ENCODE measurements around the gene TBX1.

Gene TBX1

DNA sequence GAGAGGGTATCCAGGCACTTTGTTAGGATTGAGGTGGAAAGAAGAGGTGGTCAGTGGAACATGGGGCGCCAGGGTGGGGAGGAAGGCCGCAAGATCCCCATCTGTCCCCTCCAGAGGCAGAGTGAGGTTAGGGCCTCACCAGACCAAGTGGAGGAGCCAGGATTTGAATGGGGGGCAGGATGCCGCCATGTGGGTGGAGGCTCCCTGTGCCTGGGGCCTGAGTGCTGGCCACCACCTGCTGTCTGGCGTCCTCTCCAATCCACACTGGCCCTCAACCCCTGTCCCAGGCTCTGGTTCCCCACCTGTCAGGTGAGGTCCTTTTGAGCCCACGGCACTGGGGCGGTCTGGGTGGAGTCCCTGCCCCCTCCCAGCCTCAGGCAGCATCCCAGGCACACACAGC lies 17.5 kb upstream of the TBX1 start:
- TF ChIP-seq REST (IDR thresholded peaks at IDR 0.05; ENCODE audit: insufficient replicate concordance, low read depth): no peak
- TF ChIP-seq CTCF (IDR thresholded peaks at IDR 0.05; ENCODE audit: insufficient read depth, low read length): no peak
- no peak for TF ChIP-seq SPI1 (IDR thresholded peaks at IDR 0.05; ENCODE audit: borderline replicate concordance, low read depth)
- TF ChIP-seq GABPA (IDR thresholded peaks at IDR 0.05; ENCODE audit: low read depth): no peak
- no peak for TF ChIP-seq POLR2AphosphoS5 (IDR thresholded peaks at IDR 0.05; ENCODE audit: low read depth)
- Histone ChIP-seq H3K27me3 (ENCODE audit: insufficient read depth, poor library complexity, severe bottlenecking) (no peaks in the 10 kb centered on the region), H3K27ac (replicated peaks) (no peak overlapping the region), H3K4me3 (replicated peaks; ENCODE audit: insufficient read depth, low read length) (no peak overlapping the region)
- no peak for DNase-seq (ENCODE audit: low read depth in 1 of 2, low spot score in 1 of 2)

DNA sequence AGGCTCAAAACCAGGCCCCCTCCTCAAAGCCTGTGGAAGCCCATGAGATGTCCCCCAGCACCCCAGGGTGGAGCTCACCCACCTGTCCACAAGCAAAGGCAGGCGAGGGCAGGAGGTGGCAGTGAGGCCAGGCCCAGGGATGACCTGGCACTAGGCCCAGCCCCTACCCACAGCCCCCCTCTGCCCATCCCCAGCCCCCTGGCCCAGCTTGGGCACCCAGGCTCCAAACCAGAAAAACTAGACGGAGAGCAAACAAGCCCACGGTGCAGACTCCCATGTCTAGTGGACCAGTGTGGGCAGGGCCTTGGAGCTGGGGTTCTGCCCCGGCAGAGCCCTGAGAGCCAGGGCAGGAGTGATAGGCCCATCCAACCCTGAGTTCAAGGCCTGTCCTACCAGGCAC lies 16.9 kb upstream of the TBX1 start:
- Histone ChIP-seq H3K27me3 (ENCODE audit: insufficient read depth, poor library complexity, severe bottlenecking) (no peaks in the 10 kb centered on the region), H3K4me3 (replicated peaks; ENCODE audit: insufficient read depth, low read length) (no peak overlapping the region), H3K27ac (replicated peaks) (no peak overlapping the region)
- no peak for DNase-seq (ENCODE audit: low read depth in 1 of 2, low spot score in 1 of 2)
- TF ChIP-seq REST (IDR thresholded peaks at IDR 0.05; ENCODE audit: insufficient replicate concordance, low read depth) (no peak), SPI1 (IDR thresholded peaks at IDR 0.05; ENCODE audit: borderline replicate concordance, low read depth) (no peak), CTCF (IDR thresholded peaks at IDR 0.05; ENCODE audit: insufficient read depth, low read length) (no peak), GABPA (IDR thresholded peaks at IDR 0.05; ENCODE audit: low read depth) (no peak), POLR2AphosphoS5 (IDR thresholded peaks at IDR 0.05; ENCODE audit: low read depth) (no peak)

DNA sequence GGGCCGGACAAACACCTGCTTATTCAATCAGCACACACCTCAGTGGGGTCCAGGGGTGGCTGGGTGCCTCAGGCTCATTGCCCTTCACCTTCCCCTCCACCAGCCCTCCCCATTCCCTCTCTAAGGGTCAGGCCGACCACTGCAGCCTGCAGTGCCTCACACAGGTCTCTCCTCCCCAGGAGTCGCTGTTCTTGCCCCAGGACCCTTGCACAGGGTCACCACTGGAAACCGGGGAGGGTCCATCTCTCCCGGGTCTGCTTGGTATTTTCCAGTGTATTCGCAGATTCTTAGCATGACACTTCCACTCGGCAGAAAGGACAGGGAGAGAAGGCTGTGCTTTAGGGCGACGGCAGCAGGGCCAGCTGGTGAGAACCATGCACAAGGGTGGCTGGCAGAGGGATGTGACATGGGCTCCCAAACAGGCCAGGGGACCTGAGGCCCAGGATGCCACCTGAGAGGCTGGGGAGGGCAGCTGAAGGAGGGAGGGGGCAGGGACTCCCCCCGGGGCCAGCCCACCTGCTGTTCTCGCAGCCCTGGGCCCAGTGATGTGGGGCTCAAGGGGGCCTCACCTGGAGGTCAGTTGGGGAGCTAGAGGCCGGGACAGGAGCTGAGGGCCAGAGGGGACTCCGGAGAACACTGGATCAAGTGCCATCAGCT lies 16.1 kb upstream of the TBX1 start:
- DNase-seq (ENCODE audit: low read depth in 1 of 2, low spot score in 1 of 2): no peak

More for the DNA sequence above, 16.1 kb upstream of the TBX1 start:
- no peak for TF ChIP-seq CTCF (IDR thresholded peaks at IDR 0.05; ENCODE audit: insufficient read depth, low read length)
- no peak for TF ChIP-seq SPI1 (IDR thresholded peaks at IDR 0.05; ENCODE audit: borderline replicate concordance, low read depth)
- Histone ChIP-seq H3K27me3 (ENCODE audit: insufficient read depth, poor library complexity, severe bottlenecking) (no peaks in the 10 kb centered on the region), H3K4me3 (replicated peaks; ENCODE audit: insufficient read depth, low read length) (no peak overlapping the region), H3K27ac (replicated peaks) (no peak overlapping the region)

Data from HL-60 (cell line).